ENCODE data around the gene RNU2-63P.
"Not testable (repeated sequence)": the region's sequence is repeated elsewhere in the genome, so short reads cannot be mapped to it uniquely, and the experiment has no call there.

DNA sequence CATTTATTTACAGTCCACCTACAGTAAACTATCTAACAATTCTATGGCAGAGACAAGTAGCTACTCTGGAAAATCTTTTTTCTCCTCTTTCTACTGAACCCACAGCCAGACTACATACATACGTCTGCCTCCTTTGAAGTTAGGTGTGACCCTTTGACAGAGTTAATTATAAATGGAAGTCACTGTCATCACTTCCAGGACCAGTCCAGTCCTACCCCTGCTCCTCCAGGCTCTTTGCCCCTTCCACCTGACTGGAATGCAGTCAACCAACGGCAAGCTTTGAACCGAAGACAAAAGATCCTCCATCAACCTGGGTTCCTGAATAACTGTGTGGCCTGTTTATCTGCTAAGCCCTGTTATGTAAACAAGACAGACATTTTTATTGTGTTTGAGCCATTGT is 35.2 kb downstream of the RNU2-63P start:
- TF ChIP-seq, protein P1, sequence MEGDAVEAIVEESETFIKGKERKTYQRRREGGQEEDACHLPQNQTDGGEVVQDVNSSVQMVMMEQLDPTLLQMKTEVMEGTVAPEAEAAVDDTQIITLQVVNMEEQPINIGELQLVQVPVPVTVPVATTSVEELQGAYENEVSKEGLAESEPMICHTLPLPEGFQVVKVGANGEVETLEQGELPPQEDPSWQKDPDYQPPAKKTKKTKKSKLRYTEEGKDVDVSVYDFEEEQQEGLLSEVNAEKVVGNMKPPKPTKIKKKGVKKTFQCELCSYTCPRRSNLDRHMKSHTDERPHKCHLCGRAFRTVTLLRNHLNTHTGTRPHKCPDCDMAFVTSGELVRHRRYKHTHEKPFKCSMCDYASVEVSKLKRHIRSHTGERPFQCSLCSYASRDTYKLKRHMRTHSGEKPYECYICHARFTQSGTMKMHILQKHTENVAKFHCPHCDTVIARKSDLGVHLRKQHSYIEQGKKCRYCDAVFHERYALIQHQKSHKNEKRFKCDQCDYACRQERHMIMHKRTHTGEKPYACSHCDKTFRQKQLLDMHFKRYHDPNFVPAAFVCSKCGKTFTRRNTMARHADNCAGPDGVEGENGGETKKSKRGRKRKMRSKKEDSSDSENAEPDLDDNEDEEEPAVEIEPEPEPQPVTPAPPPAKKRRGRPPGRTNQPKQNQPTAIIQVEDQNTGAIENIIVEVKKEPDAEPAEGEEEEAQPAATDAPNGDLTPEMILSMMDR (IDR thresholded peaks at IDR 0.05), result not testable (repeated sequence)
- TF ChIP-seq POLR2A (IDR thresholded peaks at IDR 0.05), result not testable (repeated sequence)
